ENCODE results near the gene USP6NL.

USP6NL gene

GRCh38 chr10:11539191-11539868 lies 72.1 kb downstream of the USP6NL start:
- Histone ChIP-seq H3K4me3 (ENCODE audit: low read length) (no peak overlapping the region), H3K36me3 (ENCODE audit: insufficient read depth, low read length) (no peaks in the 10 kb centered on the region), H3K27me3 (ENCODE audit: control insufficient read depth, insufficient read depth, low read length) (no peaks in the 10 kb centered on the region), H3K9me3 (replicated peaks; ENCODE audit: low read length) (no peaks in the 10 kb centered on the region), H3K9ac (ENCODE audit: low read depth, low read length) (no peak overlapping the region), H3K4me2 (ENCODE audit: low read length) (peak overlapping the region; percentile 8), H3K4me1 (ENCODE audit: control insufficient read depth, insufficient read depth, low read length) (peaks cover 14% of the 10 kb centered on the region)

- no peaks in the 10 kb centered on the region for H3K27me3 ChIP-seq (ENCODE audit: control insufficient read depth, insufficient read depth, low read length)
- no peaks in the 10 kb centered on the region for H3K36me3 ChIP-seq (ENCODE audit: insufficient read depth, low read length)
- H3K4me3 ChIP-seq (ENCODE audit: low read length), result no peak overlapping the region
- H3K4me2 ChIP-seq (ENCODE audit: low read length), result no peak overlapping the region
- H3K9me3 ChIP-seq (replicated peaks; ENCODE audit: low read length), result no peaks in the 10 kb centered on the region
- no peak overlapping the region for H3K9ac ChIP-seq (ENCODE audit: low read depth, low read length)
- peaks cover 14% of the 10 kb centered on the region for H3K4me1 ChIP-seq (ENCODE audit: control insufficient read depth, insufficient read depth, low read length)
Measured at GRCh38 chr10:11538834-11539190, 72.6 kb downstream of the USP6NL start.

DNA sequence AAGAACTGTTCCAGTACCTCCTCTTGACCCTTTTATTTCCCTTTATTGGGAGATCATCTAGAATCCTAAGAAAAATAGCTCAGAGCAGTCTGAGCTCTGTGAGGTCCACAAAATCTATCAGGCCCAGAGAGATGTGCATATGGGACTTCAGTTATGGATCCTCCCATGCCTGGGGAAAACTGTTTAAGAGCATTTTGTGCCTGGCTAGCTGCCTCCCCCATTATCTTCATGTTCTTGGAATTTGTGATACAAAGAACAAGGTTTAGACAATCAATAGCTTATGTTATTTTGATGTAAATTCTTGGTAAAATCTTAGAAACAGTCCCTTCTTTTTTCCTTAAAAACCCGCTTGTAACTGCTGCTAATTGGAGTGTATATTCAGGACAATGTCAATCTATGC lies 75.2 kb downstream of the USP6NL start:
- H3K9me3 ChIP-seq (replicated peaks; ENCODE audit: low read length), result no peaks in the 10 kb centered on the region
- no peak overlapping the region for H3K4me2 ChIP-seq (ENCODE audit: low read length)
- no peak overlapping the region for H3K9ac ChIP-seq (ENCODE audit: low read depth, low read length)
- H3K4me3 ChIP-seq (ENCODE audit: low read length), result no peak overlapping the region
- H3K36me3 ChIP-seq (ENCODE audit: insufficient read depth, low read length), result no peaks in the 10 kb centered on the region
- peaks cover 14% of the 10 kb centered on the region for H3K4me1 ChIP-seq (ENCODE audit: control insufficient read depth, insufficient read depth, low read length)
- no peaks in the 10 kb centered on the region for H3K27me3 ChIP-seq (ENCODE audit: control insufficient read depth, insufficient read depth, low read length)

- Histone ChIP-seq H3K9ac (ENCODE audit: low read depth, low read length) (no peak overlapping the region), H3K4me1 (ENCODE audit: control insufficient read depth, insufficient read depth, low read length) (peaks cover 14% of the 10 kb centered on the region), H3K9me3 (replicated peaks; ENCODE audit: low read length) (no peaks in the 10 kb centered on the region), H3K27me3 (ENCODE audit: control insufficient read depth, insufficient read depth, low read length) (no peaks in the 10 kb centered on the region), H3K36me3 (ENCODE audit: insufficient read depth, low read length) (no peaks in the 10 kb centered on the region), H3K4me2 (ENCODE audit: low read length) (no peak overlapping the region), H3K4me3 (ENCODE audit: low read length) (no peak overlapping the region)
Measured at GRCh38 chr10:11535346-11535959, 76.0 kb downstream of the USP6NL start.

DNA sequence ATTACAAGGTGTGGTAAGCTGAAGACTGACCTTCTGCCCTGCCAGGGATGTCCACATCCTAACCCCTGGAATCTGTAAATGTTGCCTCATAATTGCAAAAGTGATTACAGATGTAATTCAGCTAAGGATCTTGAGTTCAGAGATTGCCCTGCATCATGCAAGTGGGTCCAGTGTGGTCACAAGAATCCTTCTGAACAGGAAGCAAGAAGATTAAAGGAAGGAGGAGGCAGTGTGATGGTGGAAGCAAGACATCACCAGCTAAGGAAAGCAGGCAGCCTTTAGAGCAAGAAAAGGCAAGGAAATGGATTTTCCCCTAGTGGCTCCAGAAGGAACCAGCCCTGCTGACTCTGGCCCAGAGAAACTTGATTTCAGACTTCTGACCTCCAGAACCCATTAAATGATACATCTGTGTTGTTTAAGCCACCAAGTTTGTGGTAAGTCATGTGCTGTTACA lies 78.1 kb downstream of the USP6NL start:
- H3K36me3 ChIP-seq (ENCODE audit: insufficient read depth, low read length), result no peaks in the 10 kb centered on the region
- H3K4me1 ChIP-seq (ENCODE audit: control insufficient read depth, insufficient read depth, low read length), result no peaks in the 10 kb centered on the region
- H3K9ac ChIP-seq (ENCODE audit: low read depth, low read length), result no peak overlapping the region
- no peaks in the 10 kb centered on the region for H3K27me3 ChIP-seq (ENCODE audit: control insufficient read depth, insufficient read depth, low read length)
- H3K4me2 ChIP-seq (ENCODE audit: low read length), result no peak overlapping the region
- no peaks in the 10 kb centered on the region for H3K9me3 ChIP-seq (replicated peaks; ENCODE audit: low read length)
- no peak overlapping the region for H3K4me3 ChIP-seq (ENCODE audit: low read length)

DNA sequence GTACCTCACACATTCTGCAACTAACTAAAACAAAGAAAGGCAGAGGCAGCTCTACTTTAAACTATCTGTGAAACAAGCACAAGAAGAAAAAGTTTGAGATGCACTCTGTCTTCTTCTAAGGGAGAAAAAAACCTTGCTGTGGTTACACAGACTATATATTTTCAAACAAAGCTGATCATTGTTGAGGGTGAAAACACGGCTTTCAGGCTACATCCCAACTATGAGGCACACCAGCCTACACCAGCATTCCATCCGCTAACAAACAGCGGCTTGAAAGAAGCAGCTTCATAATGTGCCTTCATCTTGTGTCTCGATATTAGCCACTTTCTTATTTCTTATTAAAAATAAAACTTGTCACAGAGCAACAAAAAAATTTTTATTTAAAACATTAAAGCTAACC lies 79.1 kb downstream of the USP6NL start:
- Histone ChIP-seq H3K9ac (ENCODE audit: low read depth, low read length) (no peak overlapping the region), H3K4me3 (ENCODE audit: low read length) (no peak overlapping the region), H3K4me1 (ENCODE audit: control insufficient read depth, insufficient read depth, low read length) (no peaks in the 10 kb centered on the region), H3K4me2 (ENCODE audit: low read length) (no peak overlapping the region), H3K27me3 (ENCODE audit: control insufficient read depth, insufficient read depth, low read length) (no peaks in the 10 kb centered on the region), H3K36me3 (ENCODE audit: insufficient read depth, low read length) (no peaks in the 10 kb centered on the region), H3K9me3 (replicated peaks; ENCODE audit: low read length) (no peaks in the 10 kb centered on the region)

DNA sequence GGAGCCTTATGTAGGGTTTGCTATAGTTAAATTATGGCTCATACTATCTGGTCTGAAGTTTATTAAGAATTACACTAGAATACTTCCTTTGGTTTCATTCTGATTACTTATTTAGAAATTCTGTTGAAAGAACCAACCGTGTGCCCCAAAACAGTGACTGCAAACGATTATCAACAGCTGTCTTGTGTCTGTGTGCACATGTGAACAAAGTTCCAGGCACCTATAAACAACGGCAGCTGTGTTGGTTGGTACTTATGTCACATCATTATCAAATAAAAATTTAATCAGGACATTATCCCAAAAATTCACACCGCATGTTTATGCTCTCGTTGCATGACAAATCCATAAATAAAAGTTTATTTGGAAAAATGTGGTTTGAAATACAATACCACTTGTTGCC lies 80.6 kb downstream of the USP6NL start:
- no peak overlapping the region for H3K4me2 ChIP-seq (ENCODE audit: low read length)
- H3K27me3 ChIP-seq (ENCODE audit: control insufficient read depth, insufficient read depth, low read length), result no peaks in the 10 kb centered on the region
- H3K4me1 ChIP-seq (ENCODE audit: control insufficient read depth, insufficient read depth, low read length), result peaks cover 2% of the 10 kb centered on the region
- no peak overlapping the region for H3K4me3 ChIP-seq (ENCODE audit: low read length)
- no peaks in the 10 kb centered on the region for H3K36me3 ChIP-seq (ENCODE audit: insufficient read depth, low read length)
- H3K9ac ChIP-seq (ENCODE audit: low read depth, low read length), result no peak overlapping the region
- no peaks in the 10 kb centered on the region for H3K9me3 ChIP-seq (replicated peaks; ENCODE audit: low read length)

DNA sequence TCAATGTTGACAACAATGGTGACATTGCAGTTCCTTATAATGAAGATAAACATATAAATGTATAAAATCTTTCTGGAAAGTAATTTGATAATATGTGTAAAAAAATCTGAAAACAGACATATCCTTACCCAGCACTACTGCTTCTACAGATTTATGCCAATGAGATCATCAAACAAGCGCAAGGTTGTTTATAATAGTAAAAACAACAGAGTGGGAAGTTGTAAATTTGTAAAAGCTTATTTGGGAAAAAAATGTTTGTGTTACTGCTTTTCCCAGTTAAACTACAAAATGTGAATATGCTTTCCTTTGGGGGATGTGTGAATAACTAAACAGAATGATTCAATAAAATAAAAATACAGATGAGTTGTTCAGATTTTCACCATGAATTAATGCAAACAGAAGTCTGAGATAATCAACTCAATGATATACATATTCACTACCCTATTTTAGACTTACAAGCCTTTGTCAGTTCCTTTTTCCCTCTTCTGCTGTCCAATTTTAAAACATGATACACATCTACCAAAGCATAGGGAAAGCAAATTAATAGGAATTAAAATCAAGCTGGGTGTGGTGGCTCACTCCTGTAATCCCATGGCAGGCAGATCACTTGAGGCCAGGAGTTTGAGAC lies 82.1 kb downstream of the USP6NL start:
- Histone ChIP-seq H3K36me3 (ENCODE audit: insufficient read depth, low read length) (no peaks in the 10 kb centered on the region), H3K4me1 (ENCODE audit: control insufficient read depth, insufficient read depth, low read length) (peaks cover 5% of the 10 kb centered on the region), H3K4me3 (ENCODE audit: low read length) (no peak overlapping the region), H3K9ac (ENCODE audit: low read depth, low read length) (no peak overlapping the region), H3K9me3 (replicated peaks; ENCODE audit: low read length) (no peaks in the 10 kb centered on the region), H3K4me2 (ENCODE audit: low read length) (no peak overlapping the region), H3K27me3 (ENCODE audit: control insufficient read depth, insufficient read depth, low read length) (no peaks in the 10 kb centered on the region)

DNA sequence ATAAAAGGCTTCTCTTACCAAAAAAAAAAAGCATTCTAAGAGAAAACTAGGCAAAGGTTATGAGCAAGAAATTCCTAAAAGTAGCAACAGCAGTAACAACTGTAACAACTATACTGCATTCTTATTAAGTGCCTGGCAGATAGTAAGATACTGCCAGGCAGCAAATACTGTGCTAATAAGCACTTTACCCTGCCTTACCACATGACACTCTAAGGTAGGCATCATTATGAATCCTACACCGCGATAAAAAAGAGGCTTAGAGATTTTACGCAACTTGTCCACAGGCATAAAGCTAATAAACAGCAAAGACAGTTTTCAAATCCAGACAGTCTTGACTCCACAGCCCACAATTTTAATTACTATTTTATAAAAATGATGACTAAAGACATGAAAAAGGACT lies 83.2 kb downstream of the USP6NL start:
- H3K9ac ChIP-seq (ENCODE audit: low read depth, low read length), result no peak overlapping the region
- no peaks in the 10 kb centered on the region for H3K36me3 ChIP-seq (ENCODE audit: insufficient read depth, low read length)
- no peaks in the 10 kb centered on the region for H3K27me3 ChIP-seq (ENCODE audit: control insufficient read depth, insufficient read depth, low read length)
- no peaks in the 10 kb centered on the region for H3K9me3 ChIP-seq (replicated peaks; ENCODE audit: low read length)
- H3K4me3 ChIP-seq (ENCODE audit: low read length), result no peak overlapping the region
- H3K4me1 ChIP-seq (ENCODE audit: control insufficient read depth, insufficient read depth, low read length), result peaks cover 5% of the 10 kb centered on the region
- no peak overlapping the region for H3K4me2 ChIP-seq (ENCODE audit: low read length)

GRCh38 chr10:11527691-11528255 lies 83.7 kb downstream of the USP6NL start:
- no peak overlapping the region for H3K9ac ChIP-seq (ENCODE audit: low read depth, low read length)
- no peaks in the 10 kb centered on the region for H3K36me3 ChIP-seq (ENCODE audit: insufficient read depth, low read length)
- no peaks in the 10 kb centered on the region for H3K9me3 ChIP-seq (replicated peaks; ENCODE audit: low read length)
- H3K27me3 ChIP-seq (ENCODE audit: control insufficient read depth, insufficient read depth, low read length), result no peaks in the 10 kb centered on the region
- H3K4me3 ChIP-seq (ENCODE audit: low read length), result no peak overlapping the region
- peaks cover 5% of the 10 kb centered on the region for H3K4me1 ChIP-seq (ENCODE audit: control insufficient read depth, insufficient read depth, low read length)
- no peak overlapping the region for H3K4me2 ChIP-seq (ENCODE audit: low read length)

- Histone ChIP-seq H3K9ac (ENCODE audit: low read depth, low read length) (no peak overlapping the region), H3K4me3 (ENCODE audit: low read length) (no peak overlapping the region), H3K4me1 (ENCODE audit: control insufficient read depth, insufficient read depth, low read length) (peaks cover 5% of the 10 kb centered on the region), H3K9me3 (replicated peaks; ENCODE audit: low read length) (no peaks in the 10 kb centered on the region), H3K4me2 (ENCODE audit: low read length) (no peak overlapping the region), H3K27me3 (ENCODE audit: control insufficient read depth, insufficient read depth, low read length) (no peaks in the 10 kb centered on the region), H3K36me3 (ENCODE audit: insufficient read depth, low read length) (no peaks in the 10 kb centered on the region)
Measured at GRCh38 chr10:11527068-11527467, 84.4 kb downstream of the USP6NL start.
